GM18507 (cell line): ENCODE measurements around the gene RER1.

Experiments used
- DNase-seq: peaks from one replicate; pipeline ENCODE4 v3.0.0; 2011; ENCODE audit warnings: low read depth; ENCODE audit not compliant: insufficient read length; ENCODE audit errors: extremely low spot score
- FAIRE-seq: peaks from 2 replicates; lab custom pipeline; 2011; peaks lifted over from hg19 to GRCh38; lab: Jason Lieb, UNC

The RER1 gene

GRCh38 chr1:2352897-2353550 lies 38.6 kb upstream of the RER1 start:
- FAIRE-seq (no peak), DNase-seq (no peak)

- DNase-seq = no peak
- FAIRE-seq = no peak
These were observed 37.8 kb upstream of the RER1 start for GRCh38 chr1:2353551-2354438.

DNA sequence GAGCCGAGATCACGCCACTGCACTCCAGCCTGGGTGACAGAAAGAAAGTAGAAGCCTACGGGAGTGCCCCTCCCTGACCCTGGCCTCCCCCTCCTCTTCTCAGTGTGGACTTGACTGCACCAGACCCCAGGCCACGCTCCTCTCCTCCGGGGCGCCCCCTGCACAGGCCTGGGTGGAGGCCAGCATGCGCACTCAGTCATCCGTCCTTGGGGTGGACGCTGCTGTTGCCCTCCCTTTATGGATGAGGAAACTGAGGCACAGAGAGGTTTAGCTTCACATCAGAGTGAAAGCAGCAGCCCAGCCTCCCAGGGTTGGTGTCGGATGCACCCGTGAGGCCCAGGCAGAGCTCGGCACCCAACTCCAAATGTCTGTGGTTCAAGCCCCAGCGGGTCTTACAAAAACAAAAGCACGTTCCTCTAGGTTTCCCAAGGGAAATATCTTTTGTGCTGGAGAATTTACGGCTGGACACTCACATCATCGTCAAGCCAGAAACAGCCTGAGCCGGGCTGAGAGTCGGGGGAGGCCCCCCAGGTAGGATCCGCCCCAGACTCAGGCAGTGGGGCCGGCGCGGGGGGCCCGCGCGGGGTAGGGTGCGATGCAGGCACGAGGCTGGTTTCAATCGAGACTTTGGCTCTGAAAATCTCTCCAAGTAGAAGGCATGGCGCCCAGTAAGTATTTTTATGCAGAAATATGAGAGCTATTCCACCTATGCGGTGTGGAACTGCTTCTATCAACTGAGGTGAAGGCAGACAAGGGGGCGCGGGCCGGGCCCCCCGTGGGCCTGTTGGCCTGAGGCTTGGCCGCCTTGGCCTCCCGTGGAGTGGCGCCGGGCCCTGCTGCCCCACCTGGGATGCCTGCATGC lies 36.9 kb upstream of the RER1 start:
- no peak for FAIRE-seq
- no peak for DNase-seq

- FAIRE-seq = no peak
- no peak for DNase-seq
These were observed 36.0 kb upstream of the RER1 start for GRCh38 chr1:2355373-2356261.

GRCh38 chr1:2356401-2356800 lies 35.2 kb upstream of the RER1 start:
- DNase-seq = no peak
- FAIRE-seq = no peak

- FAIRE-seq = no peak
These were observed 34.5 kb upstream of the RER1 start for GRCh38 chr1:2356911-2357845.

DNA sequence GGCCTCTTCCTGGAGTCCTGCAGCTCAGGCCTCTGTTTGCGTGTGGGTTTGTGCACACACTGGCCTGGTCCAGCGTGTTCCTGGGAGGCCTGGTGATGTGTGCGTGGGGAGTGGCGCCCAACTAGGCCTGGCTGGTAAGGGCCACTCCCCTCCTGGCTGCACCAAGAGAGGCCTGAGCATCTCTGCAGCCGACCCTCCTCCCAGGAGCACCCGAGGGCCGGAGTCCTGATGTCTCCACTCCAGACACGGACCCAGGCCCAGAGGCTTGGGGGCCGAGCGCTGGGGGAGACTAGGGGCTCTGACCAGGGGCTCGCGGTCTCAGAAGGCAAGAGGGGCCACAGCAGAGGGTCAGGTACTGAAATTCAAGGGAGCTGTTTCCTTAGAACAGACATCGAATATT lies 33.6 kb upstream of the RER1 start:
- DNase-seq = no peak
- no peak for FAIRE-seq

More at GRCh38 chr1:2356911-2357845, 34.5 kb upstream of the RER1 start:
- no peak for DNase-seq

DNA sequence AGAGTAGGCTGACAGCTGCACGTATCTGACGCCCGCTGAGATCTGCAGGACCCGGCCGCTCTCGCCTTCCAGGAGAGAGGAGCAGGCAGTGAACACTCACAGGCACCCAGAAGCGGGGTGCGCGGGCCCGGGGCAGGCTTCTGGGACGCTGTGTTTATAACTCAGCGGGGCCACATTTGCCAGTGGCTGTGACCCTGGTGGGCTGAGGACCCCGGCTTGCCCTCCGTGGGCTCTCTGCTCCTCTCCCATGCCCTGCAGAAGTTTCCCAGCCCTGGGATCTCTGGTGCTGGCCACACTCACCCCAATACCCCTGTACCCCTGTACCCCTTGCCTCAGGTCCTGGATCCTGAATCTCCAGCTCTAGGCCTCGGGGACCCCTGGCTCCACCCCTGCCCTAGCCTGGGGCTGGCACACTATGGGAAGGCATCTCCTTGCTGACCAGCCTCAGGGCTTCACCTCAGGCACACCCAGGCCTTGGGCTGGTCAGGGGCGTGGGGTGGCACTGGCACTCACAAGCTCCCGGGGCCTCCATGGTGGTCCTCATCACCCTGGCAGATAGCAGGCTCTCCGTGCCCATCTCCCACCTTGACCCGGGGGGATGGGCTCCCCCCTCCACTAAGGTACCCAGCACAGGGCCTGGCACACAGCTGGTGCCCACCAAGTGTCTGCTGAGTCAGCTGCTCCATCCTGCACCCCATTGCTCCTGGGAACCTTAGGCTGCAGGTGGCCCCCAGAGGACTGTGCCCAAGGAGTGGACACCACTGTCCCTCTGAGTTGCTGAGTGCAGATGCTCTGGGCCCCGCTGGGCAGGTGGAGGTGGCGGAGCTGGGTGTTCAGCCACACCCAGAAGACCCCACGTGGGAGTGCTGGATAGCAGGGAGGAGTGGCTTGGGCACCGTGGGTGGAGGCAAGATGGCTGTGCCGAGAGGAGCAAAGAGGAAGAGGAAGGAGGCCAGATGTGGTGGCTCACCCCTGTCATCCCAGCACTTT lies 32.7 kb upstream of the RER1 start:
- no peak for DNase-seq
- no peak for FAIRE-seq

DNA sequence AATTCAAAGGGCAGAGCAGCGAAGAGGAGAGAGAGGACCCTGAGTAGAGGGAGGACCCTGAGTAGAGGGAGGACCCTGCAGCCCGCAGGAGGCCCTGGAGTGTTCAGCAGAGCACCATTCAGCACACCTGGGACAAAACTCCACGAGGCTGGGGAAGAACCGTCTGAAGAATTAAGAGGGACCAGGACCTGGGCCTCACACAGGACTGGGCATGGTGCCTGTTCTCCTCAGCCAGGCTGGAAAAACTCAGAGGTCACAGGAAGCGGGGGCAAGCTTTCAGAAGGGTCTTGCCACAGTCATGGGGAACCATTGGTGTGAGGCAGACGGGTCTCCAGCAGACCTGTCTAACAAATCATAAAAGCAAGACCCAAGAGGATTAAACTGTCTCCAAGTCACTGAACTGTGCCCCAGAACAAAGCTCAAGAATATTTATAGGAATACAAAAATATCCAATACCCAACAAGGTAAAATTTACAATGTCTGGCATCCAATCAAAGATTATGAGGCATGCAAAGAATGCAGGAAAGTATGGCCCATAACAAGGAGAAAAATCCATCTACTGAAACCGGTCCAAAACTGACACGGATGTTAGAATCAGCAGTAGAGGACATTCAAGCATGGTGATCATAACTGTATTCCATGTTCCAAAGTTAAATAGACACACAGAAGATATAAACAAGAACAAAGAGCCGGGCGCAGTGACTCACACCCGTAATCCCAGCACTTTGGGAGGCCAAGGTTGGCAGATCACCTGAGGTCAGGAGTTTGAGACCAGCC lies 30.9 kb upstream of the RER1 start:
- FAIRE-seq (no peak), DNase-seq (no peak)

- FAIRE-seq (no peak), DNase-seq (no peak)
These were observed 27.7 kb upstream of the RER1 start for GRCh38 chr1:2363847-2364513.

DNA sequence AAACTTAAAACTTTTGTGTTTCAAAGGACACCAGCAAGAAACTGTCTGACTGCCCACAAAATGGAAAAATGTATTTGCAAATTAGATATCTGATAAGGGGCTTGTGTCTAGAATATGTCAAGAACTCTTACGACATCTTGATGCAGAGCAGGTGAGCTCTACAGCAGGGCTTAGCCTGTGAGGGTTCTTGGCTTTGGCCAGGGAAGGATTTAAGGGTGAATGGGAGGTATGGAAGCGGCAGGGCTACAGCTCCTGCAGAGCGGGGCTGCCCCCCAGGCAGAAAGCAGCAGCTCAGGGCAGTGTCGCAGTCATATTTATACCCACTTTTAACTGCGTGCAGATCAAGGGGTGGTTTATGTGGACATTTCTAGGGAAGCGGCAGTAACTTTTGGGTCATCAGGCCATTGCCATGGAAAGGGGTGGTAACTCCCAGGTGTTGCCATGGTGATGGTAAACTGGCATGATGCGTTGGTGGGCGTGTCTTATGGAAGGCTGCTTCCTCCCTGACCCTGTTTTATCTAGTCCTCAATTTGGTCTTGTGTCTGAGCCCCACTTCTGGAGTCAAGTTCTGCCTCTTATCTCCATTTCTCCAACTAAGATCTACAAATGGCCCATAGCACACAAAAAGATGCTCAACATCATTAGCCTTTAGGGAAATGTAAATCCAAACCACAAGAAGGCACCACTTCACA lies 23.4 kb upstream of the RER1 start:
- DNase-seq (no peak), FAIRE-seq (no peak)

DNA sequence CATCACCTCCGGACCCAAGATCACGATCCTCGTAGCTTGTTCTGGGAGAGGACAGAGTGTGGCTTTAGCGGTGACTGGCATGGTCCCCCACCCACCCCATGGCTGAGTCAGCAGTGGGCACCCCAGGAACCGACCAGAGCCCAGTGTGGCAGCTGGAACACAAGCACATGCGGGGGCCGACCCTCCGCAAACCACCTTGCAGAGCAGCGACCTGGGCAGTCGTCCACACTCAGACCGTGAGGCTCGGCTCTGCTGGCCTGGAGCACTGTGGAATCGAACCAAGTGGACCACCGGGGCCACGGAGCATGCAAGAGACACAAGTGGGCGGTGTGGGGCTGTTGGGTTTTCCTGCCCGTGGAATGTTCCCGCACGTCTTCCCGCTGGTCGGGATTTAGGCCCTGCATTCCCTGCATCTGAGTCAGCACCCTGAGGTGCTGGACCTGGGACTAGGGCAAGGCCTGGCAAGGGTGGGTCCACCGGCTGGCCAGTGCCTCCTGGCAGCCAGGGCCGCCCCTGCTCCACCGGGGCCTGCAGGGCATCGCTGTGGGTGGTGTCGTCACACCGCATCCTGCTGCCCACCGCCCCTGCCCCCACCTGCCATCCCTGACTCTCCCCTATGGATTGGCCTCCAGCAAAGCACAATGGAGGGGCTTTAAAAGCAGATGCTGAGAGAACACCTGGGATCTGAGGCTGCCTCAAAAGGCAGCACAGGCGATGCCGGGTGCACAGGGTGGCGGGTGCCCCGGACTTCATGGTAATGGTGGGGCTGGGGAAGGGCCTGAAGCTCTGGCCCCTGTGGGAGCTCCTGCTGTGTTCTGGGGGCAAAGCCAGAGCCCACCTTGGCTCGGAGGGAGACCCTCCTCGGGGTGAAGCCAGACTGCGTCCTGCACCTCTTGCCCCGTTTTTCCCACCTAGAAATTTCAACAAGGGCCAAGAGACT lies 18.8 kb upstream of the RER1 start:
- DNase-seq = no peak
- FAIRE-seq = no peak

DNA sequence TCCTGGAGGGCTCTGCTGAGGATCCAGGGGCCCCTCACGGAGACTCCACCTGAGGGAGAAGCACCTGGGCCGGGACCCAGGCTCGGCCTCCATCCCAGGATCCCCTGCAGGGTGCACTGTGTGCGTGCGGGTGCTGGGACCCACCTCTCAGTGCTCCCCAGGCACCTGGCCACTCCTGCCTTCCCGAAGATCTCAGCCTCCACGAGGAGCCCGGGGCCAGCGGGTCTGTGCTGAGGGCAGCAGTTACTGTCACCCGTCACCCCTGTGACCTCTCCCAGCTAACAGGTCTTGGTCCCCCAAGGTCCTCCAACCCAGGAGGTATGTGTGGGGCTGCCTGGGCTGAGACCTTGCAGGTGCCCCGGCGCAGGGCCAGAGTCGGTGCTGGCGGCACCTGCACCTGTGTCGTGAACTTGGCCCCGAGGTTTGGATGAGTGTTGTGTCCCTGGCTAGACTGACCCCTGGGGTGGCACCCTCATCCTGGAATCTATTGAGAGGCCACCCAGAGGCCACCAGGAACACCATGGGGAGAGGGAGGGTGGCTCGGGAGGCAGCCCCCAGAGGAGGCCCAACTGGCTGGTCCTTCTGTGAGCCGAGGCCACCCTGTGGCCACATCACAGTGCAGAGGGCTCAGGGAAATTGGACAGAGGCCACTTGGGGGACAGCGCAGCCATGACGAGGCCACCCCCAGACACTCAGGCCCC lies 17.9 kb upstream of the RER1 start:
- no peak for DNase-seq
- no peak for FAIRE-seq
